Kidney (tissue), 14 donors: ENCODE data around the gene CSTPP1. TPM values are rescaled to one million over a fixed set of nuclear protein-coding genes. Genes with fewer than 3 reads are reported as not detected.

Experiments used
- DNase-seq, 5 donors: peaks; one replicate each; pipeline ENCODE4 v3.0.0-alpha.2; 2013 to 2020
- FAIRE-seq: peaks from 2 replicates; lab custom pipeline; 2012; peaks lifted over from hg19 to GRCh38; lab: Jason Lieb, UNC
- H3K27ac ChIP-seq, 2 donors: one replicate each; pipeline ENCODE4 v1.7.0; 2013; ENCODE audit warnings: low read depth in 2 of 2, low read length in 2 of 2, inconsistent platforms in 1 of 2
- H3K27me3 ChIP-seq: one replicate; pipeline ENCODE4 v1.7.1; 2013; ENCODE audit warnings: low read length, inconsistent platforms; ENCODE audit not compliant: control insufficient read depth, insufficient read depth
- H3K36me3 ChIP-seq, 3 donors: one replicate each; pipeline versions ENCODE4 v1.7.0 to v1.7.1; 2013; ENCODE audit warnings: low read length in 3 of 3, control low read depth in 1 of 3, inconsistent platforms in 1 of 3; ENCODE audit not compliant: insufficient read depth in 3 of 3, control insufficient read depth in 2 of 3
- H3K4me1 ChIP-seq, 3 donors: one replicate each; pipeline versions ENCODE4 v1.7.0 to v1.7.1; 2013; ENCODE audit warnings: low read length in 3 of 3, inconsistent platforms in 1 of 3, low read depth in 1 of 3; ENCODE audit not compliant: control insufficient read depth in 2 of 3, insufficient read depth in 2 of 3
- H3K4me3 ChIP-seq, 3 donors: one replicate each; pipeline versions ENCODE4 v1.7.0 to v1.8.1; 2013; ENCODE audit warnings: low read length in 3 of 3, control low read depth in 1 of 3, inconsistent platforms in 1 of 3
- H3K9ac ChIP-seq, 3 donors: one replicate each; pipeline versions ENCODE4 v1.7.0 to v1.7.1; 2013; ENCODE audit warnings: low read length in 3 of 3, control low read depth in 1 of 3, inconsistent platforms in 1 of 3
- H3K9me3 ChIP-seq, 3 donors: one replicate each; pipeline versions ENCODE4 v1.7.0 to v1.7.1; 2013; ENCODE audit warnings: low read length in 3 of 3, control low read depth in 1 of 3, inconsistent platforms in 1 of 3; ENCODE audit not compliant: control insufficient read depth in 2 of 3, insufficient read depth in 1 of 3
- CTCF ChIP-seq: IDR thresholded peaks from 3 replicates; pipeline ENCODE4 v1.5.1; 2012; ENCODE audit warnings: mild to moderate bottlenecking, moderate library complexity, borderline replicate concordance; ENCODE audit not compliant: insufficient read depth; ENCODE audit errors: extremely low read depth
- intact Hi-C: fragments of 100-400 bp; cut with DNase I; formaldehyde crosslinking; loops from one replicate; pipeline ENCODE4 v1.11.1; 2022
- polyA plus RNA-seq: library from polyadenylated mRNA; stranded (reverse); fragments of 350-450 nt; fragmentation: Illumina TruSeq; extraction: RNeasy Lipid Tissue Mini Kit (QIAGEN cat#74804); gene quantifications from one replicate; pipeline ENCODE4 v1.2.3, GENCODE V29; 2014; ENCODE audit warnings: low read depth, low replicate concordance; ENCODE audit not compliant: insufficient read depth
- total RNA-seq: library from RNA; stranded (reverse); fragmentation: NEBNext Ultra II Directional; extraction: Animal tissue kit (Norgen Biotek cat#: 25700); gene quantifications from one replicate; pipeline ENCODE4 v1.2.1, GENCODE V29; 2021
- donor health status: control.
- donor health status: control.
- donor health status: control.
- donor health status: control.
- donor health status: control.
- donor health status: DM: yes; HTN: yes; CAD: no.
- donor health status: Normal renal cell carcinoma (clear cell type).

CSTPP1 gene
- total and polyA plus RNA-seq, 2 donors from 2014 or later: 37.4 to 50.3 TPM

GRCh38 chr11:46889251-46889650 lies 47.3 kb upstream of the CSTPP1 start:
- TF ChIP-seq CTCF: no peak
- no peak for FAIRE-seq
- intact Hi-C loops: loop anchor here (5.0 kb wide), 1 partner anchor 268 kb away; no protein-coding TSS in a partner anchor

GRCh38 chr11:46889689-46890475 lies 46.7 kb upstream of the CSTPP1 start:
- no peak overlapping the region for H3K9ac ChIP-seq
- DNase-seq: peak in 4 of 5 donors; percentile 73 to 85 (median 78)
- H3K9me3 ChIP-seq: no peaks in the 10 kb centered on the region
- no peak for FAIRE-seq
- no peak overlapping the region for H3K4me3 ChIP-seq
- intact Hi-C loops: loop anchor here (5.0 kb wide), 1 partner anchor 267 kb away; no protein-coding TSS in a partner anchor
- H3K27me3 ChIP-seq: no peaks in the 10 kb centered on the region
- TF ChIP-seq CTCF: peak; percentile 89
- H3K4me1 ChIP-seq: no peaks in the 10 kb centered on the region
- H3K27ac ChIP-seq: no peak overlapping the region
- peaks cover 0 to 2% (median 0%) of the 10 kb centered on the region in 3 donors for H3K36me3 ChIP-seq

More at GRCh38 chr11:46889251-46889650, 47.3 kb upstream of the CSTPP1 start:
- H3K9me3 ChIP-seq: no peaks in the 10 kb centered on the region
- no peaks in the 10 kb centered on the region for H3K4me1 ChIP-seq
- H3K4me3 ChIP-seq: no peak overlapping the region
- peaks cover 0 to 2% (median 0%) of the 10 kb centered on the region in 3 donors for H3K36me3 ChIP-seq
- H3K27me3 ChIP-seq: no peaks in the 10 kb centered on the region
- H3K9ac ChIP-seq: no peak overlapping the region
- no peak overlapping the region for H3K27ac ChIP-seq
- no peak for DNase-seq

GRCh38 chr11:46890665-46891064 lies 45.9 kb upstream of the CSTPP1 start:
- Histone ChIP-seq H3K9ac (no peak overlapping the region), H3K27me3 (no peaks in the 10 kb centered on the region), H3K4me1 (no peaks in the 10 kb centered on the region), H3K27ac (no peak overlapping the region), H3K9me3 (no peaks in the 10 kb centered on the region), H3K36me3 (peaks cover 0 to 2% (median 0%) of the 10 kb centered on the region in 3 donors), H3K4me3 (no peak overlapping the region)
- TF ChIP-seq CTCF: no peak
- DNase-seq (no peak), FAIRE-seq (no peak)
- intact Hi-C loops: no loop called here
